Measurements from ENCODE around the gene TPSAB1. TPM values are rescaled to one million over a fixed set of nuclear protein-coding genes. Genes with fewer than 3 reads are reported as not detected.
A peak's percentile ranks its signal among the peaks of the same experiment; 100 is the strongest.
"Not testable (repeated sequence)": the region's sequence is repeated elsewhere in the genome, so short reads cannot be mapped to it uniquely, and the experiment has no call there.

TPSAB1 gene
- total RNA-seq, 1 experiment from 2014 or later = not detected

DNA sequence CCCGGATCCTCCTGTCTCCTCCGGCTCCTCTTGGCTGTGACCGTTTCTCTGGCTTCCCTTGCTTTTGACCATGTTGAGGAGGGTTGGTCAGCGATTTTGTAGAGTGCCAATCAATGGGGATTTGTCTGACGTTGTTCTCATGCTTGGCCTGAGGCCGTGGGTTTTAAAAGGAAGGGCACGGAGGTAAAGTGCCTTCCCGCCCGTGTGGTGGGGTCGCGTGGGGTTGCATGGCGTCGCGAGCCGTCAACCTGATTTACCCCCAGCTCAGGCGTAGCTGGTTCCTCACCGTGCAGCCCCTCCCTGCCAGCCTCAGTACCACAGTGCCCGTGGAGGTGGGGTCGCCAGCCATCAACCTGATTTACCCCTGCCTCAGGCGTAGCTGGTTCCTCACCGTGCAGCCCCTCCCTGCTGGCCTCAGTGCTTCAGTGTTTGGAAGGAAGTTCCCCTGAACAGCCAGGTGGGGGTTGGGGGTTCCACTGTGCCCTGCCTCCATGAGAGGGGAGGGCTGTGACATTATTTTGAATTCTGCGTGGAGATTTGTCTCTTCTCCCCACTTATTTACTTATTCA lies 5.0 kb downstream of the TPSAB1 start:
- no peak for TF ChIP-seq SIN3A (IDR thresholded peaks at IDR 0.05; ENCODE audit: borderline replicate concordance, insufficient read depth, low read depth, low read length)
- TF ChIP-seq POLR2AphosphoS5 (IDR thresholded peaks at IDR 0.05; ENCODE audit: low read depth, low read length) = no peak
- TF ChIP-seq, protein P1, sequence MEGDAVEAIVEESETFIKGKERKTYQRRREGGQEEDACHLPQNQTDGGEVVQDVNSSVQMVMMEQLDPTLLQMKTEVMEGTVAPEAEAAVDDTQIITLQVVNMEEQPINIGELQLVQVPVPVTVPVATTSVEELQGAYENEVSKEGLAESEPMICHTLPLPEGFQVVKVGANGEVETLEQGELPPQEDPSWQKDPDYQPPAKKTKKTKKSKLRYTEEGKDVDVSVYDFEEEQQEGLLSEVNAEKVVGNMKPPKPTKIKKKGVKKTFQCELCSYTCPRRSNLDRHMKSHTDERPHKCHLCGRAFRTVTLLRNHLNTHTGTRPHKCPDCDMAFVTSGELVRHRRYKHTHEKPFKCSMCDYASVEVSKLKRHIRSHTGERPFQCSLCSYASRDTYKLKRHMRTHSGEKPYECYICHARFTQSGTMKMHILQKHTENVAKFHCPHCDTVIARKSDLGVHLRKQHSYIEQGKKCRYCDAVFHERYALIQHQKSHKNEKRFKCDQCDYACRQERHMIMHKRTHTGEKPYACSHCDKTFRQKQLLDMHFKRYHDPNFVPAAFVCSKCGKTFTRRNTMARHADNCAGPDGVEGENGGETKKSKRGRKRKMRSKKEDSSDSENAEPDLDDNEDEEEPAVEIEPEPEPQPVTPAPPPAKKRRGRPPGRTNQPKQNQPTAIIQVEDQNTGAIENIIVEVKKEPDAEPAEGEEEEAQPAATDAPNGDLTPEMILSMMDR (IDR thresholded peaks at IDR 0.05) = no peak
- no peak for TF ChIP-seq TCF7L2 (IDR thresholded peaks at IDR 0.05; ENCODE audit: low read depth, low read length)
- TF ChIP-seq, protein P2, sequence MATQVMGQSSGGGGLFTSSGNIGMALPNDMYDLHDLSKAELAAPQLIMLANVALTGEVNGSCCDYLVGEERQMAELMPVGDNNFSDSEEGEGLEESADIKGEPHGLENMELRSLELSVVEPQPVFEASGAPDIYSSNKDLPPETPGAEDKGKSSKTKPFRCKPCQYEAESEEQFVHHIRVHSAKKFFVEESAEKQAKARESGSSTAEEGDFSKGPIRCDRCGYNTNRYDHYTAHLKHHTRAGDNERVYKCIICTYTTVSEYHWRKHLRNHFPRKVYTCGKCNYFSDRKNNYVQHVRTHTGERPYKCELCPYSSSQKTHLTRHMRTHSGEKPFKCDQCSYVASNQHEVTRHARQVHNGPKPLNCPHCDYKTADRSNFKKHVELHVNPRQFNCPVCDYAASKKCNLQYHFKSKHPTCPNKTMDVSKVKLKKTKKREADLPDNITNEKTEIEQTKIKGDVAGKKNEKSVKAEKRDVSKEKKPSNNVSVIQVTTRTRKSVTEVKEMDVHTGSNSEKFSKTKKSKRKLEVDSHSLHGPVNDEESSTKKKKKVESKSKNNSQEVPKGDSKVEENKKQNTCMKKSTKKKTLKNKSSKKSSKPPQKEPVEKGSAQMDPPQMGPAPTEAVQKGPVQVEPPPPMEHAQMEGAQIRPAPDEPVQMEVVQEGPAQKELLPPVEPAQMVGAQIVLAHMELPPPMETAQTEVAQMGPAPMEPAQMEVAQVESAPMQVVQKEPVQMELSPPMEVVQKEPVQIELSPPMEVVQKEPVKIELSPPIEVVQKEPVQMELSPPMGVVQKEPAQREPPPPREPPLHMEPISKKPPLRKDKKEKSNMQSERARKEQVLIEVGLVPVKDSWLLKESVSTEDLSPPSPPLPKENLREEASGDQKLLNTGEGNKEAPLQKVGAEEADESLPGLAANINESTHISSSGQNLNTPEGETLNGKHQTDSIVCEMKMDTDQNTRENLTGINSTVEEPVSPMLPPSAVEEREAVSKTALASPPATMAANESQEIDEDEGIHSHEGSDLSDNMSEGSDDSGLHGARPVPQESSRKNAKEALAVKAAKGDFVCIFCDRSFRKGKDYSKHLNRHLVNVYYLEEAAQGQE (IDR thresholded peaks at IDR 0.05; ENCODE audit: insufficient read depth in 1 of 2, low read depth in 2 of 2, low read length in 1 of 2) = no peak
- H3K27me3 ChIP-seq (ENCODE audit: control insufficient read depth, insufficient read depth, low read length) = no peaks in the 10 kb centered on the region
- no TSS peak for BruUV-seq (replicated peaks)
- CTCF ChIA-PET = no interaction called here
- intact Hi-C loops (cut with micrococcal nuclease; ENCODE audit: unreplicated experiment) = no loop called here
- H3K4me3 ChIP-seq (ENCODE audit: low read depth in 2 of 2, low read length in 2 of 2) = no peak overlapping the region
- H3K27ac ChIP-seq (ENCODE audit: low read length) = peak overlapping the region; percentile 66
- H3K4me1 ChIP-seq (ENCODE audit: control insufficient read depth, insufficient read depth, low read length) = peaks cover 9% of the 10 kb centered on the region
- no peak for ATAC-seq
- POLR2A ChIA-PET = no interaction called here
- no peaks in the 10 kb centered on the region for H3K9me3 ChIP-seq (ENCODE audit: control insufficient read depth, insufficient read depth, low read depth, low read length)
- in situ Hi-C loops (cut with HindIII; ENCODE audit: low pct_unique_long_range_greater_than_20kb, low sequenced_read_pairs) = no loop called here
- DNase-seq (ENCODE audit: low read depth, low spot score) = no peak
- no peaks in the 10 kb centered on the region for H3K36me3 ChIP-seq (ENCODE audit: control insufficient read depth, insufficient read depth, low read length)

DNA sequence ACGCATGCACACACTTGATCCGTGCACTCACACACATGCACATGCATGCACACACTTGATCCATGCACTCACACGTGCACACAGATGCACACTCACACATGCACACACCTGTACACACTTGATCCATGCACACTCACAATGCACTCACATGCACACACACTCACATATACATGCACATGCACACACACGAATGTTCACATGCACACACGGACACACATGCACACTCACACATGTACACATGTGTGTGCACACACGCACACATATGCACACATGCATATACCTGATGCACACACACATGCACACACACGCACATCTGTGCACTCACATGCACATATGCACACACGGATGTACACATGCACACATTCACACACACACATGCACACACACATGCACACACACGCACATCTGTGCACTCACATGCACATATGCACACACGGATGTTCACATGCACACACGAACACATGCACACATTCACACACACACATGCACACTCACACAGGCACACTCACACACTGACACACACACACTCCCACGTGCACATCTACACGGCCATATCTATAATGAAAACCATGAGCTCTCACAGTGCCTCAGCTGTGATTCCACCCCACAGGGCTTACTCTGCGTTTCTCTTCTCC lies 7.5 kb downstream of the TPSAB1 start:
- H3K9me3 ChIP-seq (ENCODE audit: control insufficient read depth, insufficient read depth, low read depth, low read length); BruUV-seq (replicated peaks); DNase-seq (ENCODE audit: low read depth, low spot score); H3K27me3 ChIP-seq (ENCODE audit: control insufficient read depth, insufficient read depth, low read length); H3K27ac ChIP-seq (ENCODE audit: low read length); CTCF ChIA-PET; H3K4me3 ChIP-seq (ENCODE audit: low read depth in 2 of 2, low read length in 2 of 2); ATAC-seq; H3K36me3 ChIP-seq (ENCODE audit: control insufficient read depth, insufficient read depth, low read length); H3K4me1 ChIP-seq (ENCODE audit: control insufficient read depth, insufficient read depth, low read length); intact Hi-C loops (cut with micrococcal nuclease; ENCODE audit: unreplicated experiment); POLR2A ChIA-PET; in situ Hi-C loops (cut with HindIII; ENCODE audit: low pct_unique_long_range_greater_than_20kb, low sequenced_read_pairs): not testable (repeated sequence)

GRCh38 chr16:1249031-1249755 lies 8.7 kb downstream of the TPSAB1 start:
- H3K27me3 ChIP-seq (ENCODE audit: control insufficient read depth, insufficient read depth, low read length); H3K4me1 ChIP-seq (ENCODE audit: control insufficient read depth, insufficient read depth, low read length); H3K27ac ChIP-seq (ENCODE audit: low read length); CTCF ChIA-PET; BruUV-seq (replicated peaks); POLR2A ChIA-PET; H3K4me3 ChIP-seq (ENCODE audit: low read depth in 2 of 2, low read length in 2 of 2); H3K36me3 ChIP-seq (ENCODE audit: control insufficient read depth, insufficient read depth, low read length); in situ Hi-C loops (cut with HindIII; ENCODE audit: low pct_unique_long_range_greater_than_20kb, low sequenced_read_pairs); DNase-seq (ENCODE audit: low read depth, low spot score); intact Hi-C loops (cut with micrococcal nuclease; ENCODE audit: unreplicated experiment); H3K9me3 ChIP-seq (ENCODE audit: control insufficient read depth, insufficient read depth, low read depth, low read length): not testable (repeated sequence)
- ATAC-seq = peak; percentile 60

GRCh38 chr16:1253701-1254364 lies 13.3 kb downstream of the TPSAB1 start:
- intact Hi-C loops (cut with micrococcal nuclease; ENCODE audit: unreplicated experiment) = not testable (repeated sequence)

DNA sequence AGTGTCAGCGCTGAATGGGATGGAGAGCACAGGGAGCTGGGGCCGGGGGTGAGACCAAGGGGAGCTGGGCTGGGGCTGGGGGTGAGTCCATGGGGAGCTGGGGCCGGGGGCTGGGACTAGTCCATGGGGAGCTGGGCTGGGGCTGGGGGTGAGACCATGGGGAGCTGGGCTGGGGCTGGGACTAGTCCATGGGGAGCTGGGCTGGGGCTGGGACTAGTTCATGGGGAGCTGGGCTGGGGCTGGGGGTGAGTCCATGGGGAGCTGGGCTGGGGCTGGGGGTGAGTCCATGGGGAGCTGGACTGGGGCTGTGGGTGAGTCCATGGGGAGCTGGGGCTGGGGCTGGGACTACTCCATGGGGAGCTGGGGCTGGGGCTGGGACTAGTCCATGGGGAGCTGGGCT lies 14.3 kb downstream of the TPSAB1 start:
- BruUV-seq (replicated peaks); H3K4me1 ChIP-seq (ENCODE audit: control insufficient read depth, insufficient read depth, low read length); CTCF ChIA-PET; DNase-seq (ENCODE audit: low read depth, low spot score); H3K4me3 ChIP-seq (ENCODE audit: low read depth in 2 of 2, low read length in 2 of 2); H3K36me3 ChIP-seq (ENCODE audit: control insufficient read depth, insufficient read depth, low read length); H3K9me3 ChIP-seq (ENCODE audit: control insufficient read depth, insufficient read depth, low read depth, low read length); intact Hi-C loops (cut with micrococcal nuclease; ENCODE audit: unreplicated experiment); ATAC-seq; in situ Hi-C loops (cut with HindIII; ENCODE audit: low pct_unique_long_range_greater_than_20kb, low sequenced_read_pairs); H3K27me3 ChIP-seq (ENCODE audit: control insufficient read depth, insufficient read depth, low read length); H3K27ac ChIP-seq (ENCODE audit: low read length); POLR2A ChIA-PET: not testable (repeated sequence)

More at GRCh38 chr16:1253701-1254364, 13.3 kb downstream of the TPSAB1 start:
- H3K4me1 ChIP-seq (ENCODE audit: control insufficient read depth, insufficient read depth, low read length); DNase-seq (ENCODE audit: low read depth, low spot score); H3K4me3 ChIP-seq (ENCODE audit: low read depth in 2 of 2, low read length in 2 of 2); H3K9me3 ChIP-seq (ENCODE audit: control insufficient read depth, insufficient read depth, low read depth, low read length); CTCF ChIA-PET; in situ Hi-C loops (cut with HindIII; ENCODE audit: low pct_unique_long_range_greater_than_20kb, low sequenced_read_pairs); H3K27ac ChIP-seq (ENCODE audit: low read length); H3K27me3 ChIP-seq (ENCODE audit: control insufficient read depth, insufficient read depth, low read length); BruUV-seq (replicated peaks); H3K36me3 ChIP-seq (ENCODE audit: control insufficient read depth, insufficient read depth, low read length); POLR2A ChIA-PET: not testable (repeated sequence)
- ATAC-seq = peak; percentile 90
